Erythroblast (primary cell): ENCODE results near the gene KNL1.

Source experiments
- GATA1 ChIP-seq: IDR thresholded peaks from 2 replicates; pipeline ENCODE4 v1.6.1; 2011; ENCODE audit warnings: low read depth, mild to moderate bottlenecking, control low read depth, low read length, moderate library complexity
- POLR2A ChIP-seq: IDR thresholded peaks from 2 replicates; pipeline ENCODE4 v1.6.1; 2011; ENCODE audit warnings: mild to moderate bottlenecking, low read length

- TF ChIP-seq POLR2A, result no peak
- no peak for TF ChIP-seq GATA1
Observed at GRCh38 chr15:40600956-40601355, 6.9 kb downstream of the KNL1 start.
